ENCODE measurements around the gene ACTR3.

The ACTR3 gene

DNA sequence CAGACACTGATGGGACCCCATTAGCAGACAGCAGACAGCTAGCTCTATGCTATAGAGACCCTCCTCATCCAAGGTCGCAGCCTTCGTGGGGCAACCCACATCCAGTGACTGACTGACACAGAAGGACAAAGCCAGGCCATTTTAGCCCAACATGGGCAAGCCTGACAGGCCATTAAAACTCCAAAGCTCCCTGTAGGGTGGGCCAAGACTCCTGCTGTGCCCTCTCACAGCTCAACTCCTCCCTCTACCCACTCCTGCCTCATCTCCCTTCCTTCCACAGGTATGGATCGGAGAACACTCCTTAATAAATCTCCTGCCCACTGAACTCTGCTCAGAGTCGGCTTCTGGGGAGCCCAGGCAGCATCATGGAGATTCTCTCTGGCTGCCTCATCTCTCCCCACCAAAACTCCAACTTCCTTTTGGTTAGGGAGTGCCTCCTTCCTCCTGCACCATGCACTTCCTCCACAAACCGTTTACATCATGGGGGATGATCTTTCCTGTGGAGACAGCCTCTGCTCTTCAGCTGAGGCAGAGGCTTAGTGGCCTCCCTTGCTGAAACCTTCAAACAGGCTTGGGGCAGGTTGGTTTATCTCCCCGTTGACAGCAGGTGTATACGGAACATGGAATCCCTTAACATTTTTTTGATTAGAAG is 86.5 kb downstream of the ACTR3 start:
- Mint-ChIP-seq H3K27me3 (ENCODE audit: low read depth, poor library complexity) (peaks cover 3% of the 10 kb centered on the region), H3K27ac (no peak overlapping the region), H3K4me1 (peaks cover 6% of the 10 kb centered on the region), H3K4me3 (no peak overlapping the region), H3K9me3 (peaks cover 20% of the 10 kb centered on the region), H3K36me3 (ENCODE audit: low read depth) (peaks cover 6% of the 10 kb centered on the region)
- DNase-seq: no peak
- TF ChIP-seq, protein P1, sequence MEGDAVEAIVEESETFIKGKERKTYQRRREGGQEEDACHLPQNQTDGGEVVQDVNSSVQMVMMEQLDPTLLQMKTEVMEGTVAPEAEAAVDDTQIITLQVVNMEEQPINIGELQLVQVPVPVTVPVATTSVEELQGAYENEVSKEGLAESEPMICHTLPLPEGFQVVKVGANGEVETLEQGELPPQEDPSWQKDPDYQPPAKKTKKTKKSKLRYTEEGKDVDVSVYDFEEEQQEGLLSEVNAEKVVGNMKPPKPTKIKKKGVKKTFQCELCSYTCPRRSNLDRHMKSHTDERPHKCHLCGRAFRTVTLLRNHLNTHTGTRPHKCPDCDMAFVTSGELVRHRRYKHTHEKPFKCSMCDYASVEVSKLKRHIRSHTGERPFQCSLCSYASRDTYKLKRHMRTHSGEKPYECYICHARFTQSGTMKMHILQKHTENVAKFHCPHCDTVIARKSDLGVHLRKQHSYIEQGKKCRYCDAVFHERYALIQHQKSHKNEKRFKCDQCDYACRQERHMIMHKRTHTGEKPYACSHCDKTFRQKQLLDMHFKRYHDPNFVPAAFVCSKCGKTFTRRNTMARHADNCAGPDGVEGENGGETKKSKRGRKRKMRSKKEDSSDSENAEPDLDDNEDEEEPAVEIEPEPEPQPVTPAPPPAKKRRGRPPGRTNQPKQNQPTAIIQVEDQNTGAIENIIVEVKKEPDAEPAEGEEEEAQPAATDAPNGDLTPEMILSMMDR (IDR thresholded peaks at IDR 0.05): no peak

DNA sequence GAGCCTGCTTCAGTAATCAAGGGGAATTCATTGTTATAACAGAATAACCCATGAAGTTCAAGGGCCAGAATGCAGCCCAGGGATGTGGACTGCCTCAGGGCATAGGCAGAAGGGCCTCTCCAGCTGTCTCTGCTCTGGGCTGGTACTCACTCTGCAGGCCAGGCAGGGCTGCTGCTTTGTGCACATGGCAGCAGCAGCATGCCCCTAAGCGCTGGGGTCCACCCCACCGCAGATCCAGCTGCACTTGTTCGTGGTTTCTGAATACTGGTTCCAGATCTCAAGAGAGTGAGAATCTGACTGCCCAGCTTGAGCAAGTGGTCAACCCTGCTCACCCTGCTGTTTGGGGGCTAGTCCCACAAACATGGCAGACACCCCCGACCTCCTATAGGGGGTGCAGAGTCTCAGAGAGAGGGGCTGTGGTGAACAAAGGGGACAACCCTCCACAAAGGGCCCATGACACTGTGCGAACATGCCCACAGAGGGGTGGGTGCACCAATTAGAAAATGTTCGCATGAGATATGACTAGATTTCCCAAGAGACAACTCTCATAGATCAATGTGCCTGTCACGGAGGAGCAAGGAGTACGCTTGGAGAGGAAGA is 87.3 kb downstream of the ACTR3 start:
- H3K27ac Mint-ChIP-seq: no peak overlapping the region
- TF ChIP-seq, protein P1 (IDR thresholded peaks at IDR 0.05): no peak
- no peak overlapping the region for H3K4me3 Mint-ChIP-seq

DNA sequence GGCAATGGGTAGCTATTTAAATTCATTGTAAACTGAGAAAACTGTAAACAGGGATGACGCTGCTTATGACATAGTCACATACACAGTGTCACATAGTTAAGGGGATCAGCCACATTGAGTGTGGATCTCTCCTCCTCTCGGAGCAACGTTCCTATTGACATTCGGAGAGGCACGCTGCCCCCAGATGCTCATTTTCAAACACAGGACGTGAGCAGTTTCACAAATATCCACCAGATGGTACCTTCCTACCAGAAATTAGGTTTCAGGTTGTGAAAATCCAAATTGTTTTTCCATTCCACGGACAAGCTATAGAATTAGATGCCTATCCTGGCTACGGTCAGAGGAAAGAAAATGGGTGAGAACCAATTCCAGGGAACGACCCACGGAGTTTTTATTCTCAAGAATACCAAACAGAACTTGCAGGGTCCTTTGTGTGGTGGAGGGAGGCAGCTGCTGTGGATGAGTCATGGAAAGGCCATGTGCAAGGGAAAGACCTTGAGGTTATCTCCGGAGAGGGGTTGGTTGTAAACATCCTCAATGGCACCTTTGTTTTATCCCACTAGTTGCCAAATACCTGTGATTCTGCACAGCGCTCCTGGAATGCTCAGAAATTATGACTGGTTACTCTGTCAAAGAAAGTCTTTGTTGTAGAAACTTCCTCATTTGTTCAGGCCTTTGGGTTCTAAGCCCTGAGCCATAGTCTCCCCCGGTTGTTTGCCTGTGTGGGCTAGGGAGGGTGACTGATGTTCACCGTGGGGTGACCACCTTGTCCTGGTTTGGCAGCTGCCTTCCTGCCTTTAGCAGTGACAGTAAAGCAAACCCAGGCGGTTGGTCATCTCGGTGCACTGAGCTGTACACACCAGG is 88.0 kb downstream of the ACTR3 start:
- Mint-ChIP-seq H3K4me3 (no peak overlapping the region), H3K27ac (peak overlapping the region; percentile 88), H3K9me3 (peaks cover 20% of the 10 kb centered on the region), H3K36me3 (ENCODE audit: low read depth) (peaks cover 6% of the 10 kb centered on the region), H3K27me3 (ENCODE audit: low read depth, poor library complexity) (peaks cover 3% of the 10 kb centered on the region), H3K4me1 (peaks cover 6% of the 10 kb centered on the region)
- TF ChIP-seq, protein P1 (IDR thresholded peaks at IDR 0.05): no peak
- no peak for DNase-seq

More for the DNA sequence above, 87.3 kb downstream of the ACTR3 start:
- peaks cover 6% of the 10 kb centered on the region for H3K36me3 Mint-ChIP-seq (ENCODE audit: low read depth)
- H3K27me3 Mint-ChIP-seq (ENCODE audit: low read depth, poor library complexity): peaks cover 3% of the 10 kb centered on the region
- peaks cover 6% of the 10 kb centered on the region for H3K4me1 Mint-ChIP-seq
- DNase-seq: no peak
- peaks cover 20% of the 10 kb centered on the region for H3K9me3 Mint-ChIP-seq

DNA sequence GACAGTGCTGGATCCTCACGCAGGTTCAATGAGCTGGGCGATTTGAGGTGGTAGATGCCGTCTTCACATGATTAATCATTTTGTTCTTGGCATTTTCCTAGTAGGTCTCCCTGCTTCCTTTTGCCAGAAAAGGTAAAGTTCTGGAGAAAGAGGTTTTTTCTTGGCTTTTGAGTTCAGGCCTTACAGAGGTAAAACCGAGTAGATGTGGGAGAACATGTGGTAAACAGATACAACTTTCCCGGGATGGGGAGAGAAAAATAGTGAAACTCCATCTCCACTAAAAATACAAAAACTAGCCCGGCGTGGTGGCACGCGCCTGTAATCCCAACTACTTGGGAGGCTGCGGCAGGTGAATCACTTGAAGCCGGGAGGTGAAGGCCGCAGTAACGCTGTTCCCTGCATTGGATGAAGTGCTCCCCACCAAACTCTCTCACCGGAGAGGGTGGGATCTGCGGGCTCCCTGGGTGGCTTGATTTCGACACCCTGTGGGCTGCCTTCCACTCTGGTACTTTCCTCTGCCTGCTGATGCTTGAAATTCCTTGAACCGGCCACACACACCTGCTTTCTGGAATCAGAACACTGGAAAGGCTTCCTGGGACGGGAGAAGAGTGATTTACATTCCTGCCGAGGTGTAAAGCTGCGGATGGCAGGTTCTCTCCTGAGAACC is 88.8 kb downstream of the ACTR3 start:
- DNase-seq: no peak
- H3K9me3 Mint-ChIP-seq: peaks cover 20% of the 10 kb centered on the region
- peaks cover 6% of the 10 kb centered on the region for H3K4me1 Mint-ChIP-seq
- H3K36me3 Mint-ChIP-seq (ENCODE audit: low read depth): peaks cover 6% of the 10 kb centered on the region
- TF ChIP-seq, protein P1 (IDR thresholded peaks at IDR 0.05): no peak
- H3K27ac Mint-ChIP-seq: no peak overlapping the region
- peaks cover 3% of the 10 kb centered on the region for H3K27me3 Mint-ChIP-seq (ENCODE audit: low read depth, poor library complexity)
- H3K4me3 Mint-ChIP-seq: no peak overlapping the region

DNA sequence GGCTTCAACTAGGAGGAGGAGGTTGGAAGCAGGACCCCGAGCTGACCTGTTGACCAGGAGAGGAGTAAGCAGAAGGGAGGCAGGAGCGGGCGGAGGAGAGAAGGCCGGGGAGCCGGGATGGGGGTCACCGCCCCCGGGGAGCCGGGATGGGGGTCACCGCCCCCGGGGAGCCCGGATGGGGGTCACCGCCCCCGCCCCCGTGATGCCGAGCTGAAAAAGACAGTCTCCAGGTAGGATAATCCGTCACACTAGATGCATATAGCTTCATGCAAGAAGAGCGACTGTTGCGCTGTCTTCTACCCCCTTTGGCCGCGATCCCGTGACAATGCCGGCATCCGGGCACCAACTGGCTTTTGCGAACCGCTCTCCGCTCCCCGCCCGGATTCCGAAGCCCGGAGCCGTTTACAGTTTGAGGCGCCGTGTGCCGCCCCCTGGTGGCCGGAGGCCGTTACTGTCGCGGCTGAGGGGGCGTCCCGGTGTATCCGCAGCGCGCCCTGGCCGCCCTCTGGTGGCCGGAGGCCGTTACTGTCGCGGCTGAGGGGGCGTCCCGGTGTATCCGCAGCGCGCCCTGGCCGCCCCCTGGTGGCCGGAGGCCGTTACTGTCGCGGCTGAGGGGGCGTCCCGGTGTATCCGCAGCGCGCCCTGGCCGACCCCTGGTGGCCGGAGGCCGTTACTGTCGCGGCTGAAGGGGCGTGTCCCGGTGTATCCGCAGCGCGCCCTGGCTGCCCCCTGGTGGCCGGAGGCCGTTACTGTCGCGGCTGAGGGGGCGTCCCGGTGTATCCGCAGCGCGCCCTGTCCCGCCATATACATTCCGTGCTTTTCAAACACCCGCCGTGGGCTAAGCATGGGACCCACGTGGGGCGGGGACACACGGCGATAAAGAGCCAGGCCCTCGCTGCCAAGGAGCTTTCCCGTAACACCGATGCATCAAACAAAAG is 89.6 kb downstream of the ACTR3 start:
- Mint-ChIP-seq H3K27me3 (ENCODE audit: low read depth, poor library complexity) (peaks cover 3% of the 10 kb centered on the region), H3K4me1 (peaks cover 6% of the 10 kb centered on the region), H3K9me3 (peaks cover 20% of the 10 kb centered on the region), H3K36me3 (ENCODE audit: low read depth) (peaks cover 6% of the 10 kb centered on the region), H3K27ac (peak overlapping the region; percentile 60), H3K4me3 (no peak overlapping the region)
- no peak for DNase-seq
- TF ChIP-seq, protein P1 (IDR thresholded peaks at IDR 0.05): peak; percentile 42
